ENCODE measurements around the gene TTC39A.

TTC39A gene

DNA sequence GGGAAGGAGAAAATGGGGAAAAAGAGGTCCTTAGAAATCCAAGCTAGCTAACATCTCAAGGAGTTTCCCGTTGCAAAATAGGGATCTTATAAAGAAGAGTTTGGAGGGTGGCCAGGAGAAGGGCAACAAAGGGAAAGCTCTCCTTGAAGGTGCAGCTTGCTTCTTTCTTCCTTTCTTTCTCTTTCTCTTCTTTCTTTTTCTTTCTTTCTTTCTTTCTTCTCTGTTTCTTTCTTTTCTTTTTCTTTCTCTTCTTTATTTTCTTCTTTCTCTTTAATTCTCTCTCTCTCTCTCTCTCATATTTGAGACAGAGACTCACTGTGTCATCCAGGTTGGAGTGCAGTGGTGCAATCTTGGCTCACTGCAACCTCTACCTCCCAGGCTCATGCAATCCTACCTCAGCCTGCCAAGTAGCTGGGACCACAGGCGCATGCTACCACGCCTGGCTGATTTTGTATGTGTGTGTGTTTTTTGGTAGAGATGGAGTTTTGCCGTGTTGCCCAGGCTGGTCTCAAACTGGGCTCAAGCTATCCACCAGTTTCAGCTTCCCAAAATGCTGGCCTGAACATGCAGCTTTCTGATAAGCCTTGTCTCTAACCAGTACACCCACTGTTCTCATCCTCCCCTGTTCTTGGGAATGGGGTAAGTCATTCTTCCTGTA, 49.9 kb downstream of the TTC39A start:
- H3K36me3 ChIP-seq (ENCODE audit: control insufficient read depth in 5 of 5, insufficient read depth in 5 of 5, low read length in 5 of 5): peaks cover 0 to 9% (median 3%) of the 10 kb centered on the region in 5 donors
- H3K9me3 ChIP-seq (ENCODE audit: control insufficient read depth in 5 of 5, low read length in 5 of 5): no peaks in the 10 kb centered on the region
- H3K27me3 ChIP-seq (ENCODE audit: control insufficient read depth in 5 of 5, insufficient read depth in 4 of 5, low read length in 5 of 5): no peaks in the 10 kb centered on the region
- no peak overlapping the region for H3K4me3 ChIP-seq (ENCODE audit: low read depth in 1 of 5, low read length in 5 of 5)
- no peak overlapping the region for H3K9ac ChIP-seq (ENCODE audit: low read length in 5 of 5)
- H3K4me1 ChIP-seq (ENCODE audit: control insufficient read depth in 5 of 5, insufficient read depth in 5 of 5, low read length in 5 of 5): peaks cover 0 to 1% (median 0%) of the 10 kb centered on the region in 5 donors
- H3K27ac ChIP-seq (ENCODE audit: low read depth, low read length): no peak overlapping the region

DNA sequence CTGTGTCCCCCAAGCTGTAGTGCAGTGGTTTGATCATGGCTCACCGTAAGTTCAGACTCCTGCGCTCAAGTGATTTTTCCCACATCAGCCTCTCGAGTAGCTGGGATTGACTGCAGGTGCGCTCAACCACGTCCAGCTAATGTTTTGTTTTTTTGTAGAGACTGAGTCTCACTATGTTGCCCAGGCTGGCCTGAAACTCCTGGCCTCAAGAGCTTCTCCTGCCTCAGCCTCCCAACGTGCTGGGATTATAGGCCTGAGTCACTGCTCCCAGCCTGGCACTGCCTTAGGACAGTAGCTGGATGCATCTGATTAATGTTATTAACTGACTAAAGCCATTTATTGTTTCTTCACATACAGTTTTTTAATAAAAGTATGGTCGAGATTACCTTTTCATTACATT, 54.1 kb downstream of the TTC39A start:
- H3K9ac ChIP-seq (ENCODE audit: low read length in 5 of 5): no peak overlapping the region
- H3K36me3 ChIP-seq (ENCODE audit: control insufficient read depth in 5 of 5, insufficient read depth in 5 of 5, low read length in 5 of 5): peaks cover 5 to 16% (median 9%) of the 10 kb centered on the region in 5 donors

DNA sequence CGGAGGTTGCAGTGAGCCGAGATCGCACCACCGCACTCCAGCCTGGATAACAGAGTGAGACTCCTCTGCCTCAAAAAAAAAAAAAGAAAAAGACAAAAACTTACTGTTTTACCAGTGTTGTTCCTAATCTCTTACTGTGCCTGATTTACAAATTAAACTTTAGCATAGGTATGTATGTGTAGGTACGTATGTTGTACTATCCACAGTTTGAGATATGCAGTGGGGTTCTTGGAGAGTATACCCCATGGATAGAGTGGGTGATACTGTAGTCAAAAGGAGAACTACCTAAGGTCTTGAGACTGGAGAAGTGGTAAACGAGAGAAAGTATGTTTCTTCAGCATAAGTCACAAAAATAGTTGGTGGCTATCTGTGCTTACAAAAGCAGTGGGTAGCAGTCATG, 55.7 kb downstream of the TTC39A start:
- Histone ChIP-seq H3K36me3 (ENCODE audit: control insufficient read depth in 5 of 5, insufficient read depth in 5 of 5, low read length in 5 of 5) (peaks cover 11 to 23% (median 14%) of the 10 kb centered on the region in 5 donors), H3K27ac (ENCODE audit: low read depth, low read length) (no peak overlapping the region), H3K4me3 (ENCODE audit: low read depth in 1 of 5, low read length in 5 of 5) (no peak overlapping the region), H3K9me3 (ENCODE audit: control insufficient read depth in 5 of 5, low read length in 5 of 5) (no peaks in the 10 kb centered on the region), H3K27me3 (ENCODE audit: control insufficient read depth in 5 of 5, insufficient read depth in 4 of 5, low read length in 5 of 5) (no peaks in the 10 kb centered on the region), H3K9ac (ENCODE audit: low read length in 5 of 5) (no peak overlapping the region), H3K4me1 (ENCODE audit: control insufficient read depth in 5 of 5, insufficient read depth in 5 of 5, low read length in 5 of 5) (peaks cover 1 to 8% (median 6%) of the 10 kb centered on the region in 5 donors)

More for the DNA sequence above, 54.1 kb downstream of the TTC39A start:
- H3K4me3 ChIP-seq (ENCODE audit: low read depth in 1 of 5, low read length in 5 of 5): no peak overlapping the region
- H3K9me3 ChIP-seq (ENCODE audit: control insufficient read depth in 5 of 5, low read length in 5 of 5): no peaks in the 10 kb centered on the region
- H3K27me3 ChIP-seq (ENCODE audit: control insufficient read depth in 5 of 5, insufficient read depth in 4 of 5, low read length in 5 of 5): no peaks in the 10 kb centered on the region
- no peak overlapping the region for H3K27ac ChIP-seq (ENCODE audit: low read depth, low read length)
- peaks cover 0 to 3% (median under 1%) of the 10 kb centered on the region in 5 donors for H3K4me1 ChIP-seq (ENCODE audit: control insufficient read depth in 5 of 5, insufficient read depth in 5 of 5, low read length in 5 of 5)

DNA sequence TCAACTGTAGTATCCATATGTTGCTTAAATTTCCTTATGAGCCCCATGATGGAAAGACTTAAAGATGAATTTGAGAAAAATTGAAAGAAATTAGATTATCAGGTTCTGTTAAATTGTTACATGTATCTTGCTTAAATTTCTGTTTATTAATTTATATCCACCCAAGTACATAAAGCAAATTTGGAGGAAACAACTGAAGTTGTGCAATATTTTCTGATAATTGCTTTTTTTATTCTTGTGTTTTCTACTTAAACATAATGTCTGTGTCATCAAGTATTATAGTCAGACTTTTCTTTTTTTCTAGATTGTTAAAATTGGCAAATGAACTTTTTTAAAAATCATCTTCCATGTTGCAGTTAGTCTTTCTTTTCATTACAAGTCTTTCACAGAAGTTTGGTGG, 57.4 kb downstream of the TTC39A start:
- H3K9me3 ChIP-seq (ENCODE audit: control insufficient read depth in 5 of 5, low read length in 5 of 5): no peaks in the 10 kb centered on the region
- peaks cover 1 to 15% (median 10%) of the 10 kb centered on the region in 5 donors for H3K4me1 ChIP-seq (ENCODE audit: control insufficient read depth in 5 of 5, insufficient read depth in 5 of 5, low read length in 5 of 5)
- no peaks in the 10 kb centered on the region for H3K27me3 ChIP-seq (ENCODE audit: control insufficient read depth in 5 of 5, insufficient read depth in 4 of 5, low read length in 5 of 5)
- no peak overlapping the region for H3K27ac ChIP-seq (ENCODE audit: low read depth, low read length)
- no peak overlapping the region for H3K4me3 ChIP-seq (ENCODE audit: low read depth in 1 of 5, low read length in 5 of 5)
- H3K36me3 ChIP-seq (ENCODE audit: control insufficient read depth in 5 of 5, insufficient read depth in 5 of 5, low read length in 5 of 5): peaks cover 11 to 23% (median 14%) of the 10 kb centered on the region in 5 donors
- H3K9ac ChIP-seq (ENCODE audit: low read length in 5 of 5): no peak overlapping the region

DNA sequence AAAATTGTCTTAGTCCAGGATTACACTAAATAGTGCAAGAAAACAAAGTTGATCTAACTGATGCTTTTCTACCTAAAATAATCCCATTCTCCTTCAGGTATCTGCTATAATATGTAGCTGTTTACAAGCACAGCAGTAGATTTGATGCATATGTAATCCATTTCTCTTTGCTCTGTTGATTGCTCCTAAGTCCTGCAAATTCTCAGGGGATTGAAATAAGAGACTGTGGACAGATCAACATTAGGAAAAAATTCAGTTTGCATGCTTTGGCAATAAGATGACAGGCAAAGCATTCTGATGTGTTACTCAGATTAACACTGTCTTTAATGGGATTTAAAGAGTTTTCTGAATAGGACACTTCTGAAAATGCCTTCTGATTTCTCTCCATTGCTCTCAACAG, 59.6 kb downstream of the TTC39A start:
- Histone ChIP-seq H3K36me3 (ENCODE audit: control insufficient read depth in 5 of 5, insufficient read depth in 5 of 5, low read length in 5 of 5) (peaks cover 6 to 19% (median 10%) of the 10 kb centered on the region in 5 donors), H3K27ac (ENCODE audit: low read depth, low read length) (no peak overlapping the region), H3K4me3 (ENCODE audit: low read depth in 1 of 5, low read length in 5 of 5) (no peak overlapping the region), H3K9me3 (ENCODE audit: control insufficient read depth in 5 of 5, low read length in 5 of 5) (no peaks in the 10 kb centered on the region), H3K27me3 (ENCODE audit: control insufficient read depth in 5 of 5, insufficient read depth in 4 of 5, low read length in 5 of 5) (no peaks in the 10 kb centered on the region), H3K9ac (ENCODE audit: low read length in 5 of 5) (no peak overlapping the region), H3K4me1 (ENCODE audit: control insufficient read depth in 5 of 5, insufficient read depth in 5 of 5, low read length in 5 of 5) (peaks cover 0 to 17% (median 12%) of the 10 kb centered on the region in 5 donors)

DNA sequence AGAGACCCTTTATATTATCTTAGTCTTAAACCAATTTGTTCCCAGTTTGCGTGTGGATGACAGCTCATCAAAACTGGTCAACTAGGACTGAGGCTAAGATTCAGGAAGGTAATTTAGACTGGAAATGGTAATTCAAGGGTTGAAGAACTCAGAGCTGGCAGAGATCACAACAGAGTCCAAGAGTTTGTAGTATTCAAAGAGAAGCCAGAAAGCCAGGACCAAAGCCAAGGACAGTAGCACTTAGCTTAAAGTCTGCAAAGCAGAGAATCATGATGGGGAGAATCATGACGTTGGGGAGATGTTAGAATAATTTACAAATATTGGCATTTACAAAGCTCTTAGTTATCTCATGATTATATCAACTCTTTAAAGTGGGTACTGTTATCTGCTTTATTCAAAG, 61.7 kb downstream of the TTC39A start:
- peaks cover 0 to 34% (median 22%) of the 10 kb centered on the region in 5 donors for H3K4me1 ChIP-seq (ENCODE audit: control insufficient read depth in 5 of 5, insufficient read depth in 5 of 5, low read length in 5 of 5)

GRCh38 chr1:51266791-51267190, 63.6 kb downstream of the TTC39A start:
- no peaks in the 10 kb centered on the region for H3K27me3 ChIP-seq (ENCODE audit: control insufficient read depth in 5 of 5, insufficient read depth in 4 of 5, low read length in 5 of 5)
- H3K9ac ChIP-seq (ENCODE audit: low read length in 5 of 5): no peak overlapping the region
- no peak overlapping the region for H3K27ac ChIP-seq (ENCODE audit: low read depth, low read length)
- no peak overlapping the region for H3K4me3 ChIP-seq (ENCODE audit: low read depth in 1 of 5, low read length in 5 of 5)
- peaks cover 2 to 34% (median 22%) of the 10 kb centered on the region in 5 donors for H3K4me1 ChIP-seq (ENCODE audit: control insufficient read depth in 5 of 5, insufficient read depth in 5 of 5, low read length in 5 of 5)
- H3K9me3 ChIP-seq (ENCODE audit: control insufficient read depth in 5 of 5, low read length in 5 of 5): no peaks in the 10 kb centered on the region
- H3K36me3 ChIP-seq (ENCODE audit: control insufficient read depth in 5 of 5, insufficient read depth in 5 of 5, low read length in 5 of 5): peaks cover 4 to 8% (median 6%) of the 10 kb centered on the region in 5 donors

More for the DNA sequence above, 61.7 kb downstream of the TTC39A start:
- no peak overlapping the region for H3K4me3 ChIP-seq (ENCODE audit: low read depth in 1 of 5, low read length in 5 of 5)
- H3K27me3 ChIP-seq (ENCODE audit: control insufficient read depth in 5 of 5, insufficient read depth in 4 of 5, low read length in 5 of 5): no peaks in the 10 kb centered on the region
- H3K27ac ChIP-seq (ENCODE audit: low read depth, low read length): no peak overlapping the region
- no peak overlapping the region for H3K9ac ChIP-seq (ENCODE audit: low read length in 5 of 5)
- peaks cover 6 to 13% (median 9%) of the 10 kb centered on the region in 5 donors for H3K36me3 ChIP-seq (ENCODE audit: control insufficient read depth in 5 of 5, insufficient read depth in 5 of 5, low read length in 5 of 5)
- no peaks in the 10 kb centered on the region for H3K9me3 ChIP-seq (ENCODE audit: control insufficient read depth in 5 of 5, low read length in 5 of 5)

DNA sequence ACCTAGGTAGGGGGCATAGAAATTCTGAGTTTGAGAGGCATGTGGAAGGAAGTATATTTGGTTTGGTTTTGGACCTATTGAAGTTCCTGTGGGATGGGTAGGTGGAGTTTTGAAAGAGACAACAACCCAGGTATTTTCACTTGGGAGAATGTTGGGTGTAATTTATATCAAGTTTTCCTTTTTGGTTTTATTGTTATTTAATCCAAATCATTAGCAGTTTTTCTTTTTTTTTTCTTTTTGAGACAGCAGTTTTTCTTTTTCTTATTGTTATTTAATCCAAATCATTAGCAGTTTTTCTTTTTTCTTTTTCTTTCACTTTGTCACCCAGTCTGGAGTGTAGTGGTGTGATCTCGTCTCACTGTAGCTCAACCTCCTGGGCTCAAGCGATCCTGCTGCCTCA, 64.2 kb downstream of the TTC39A start:
- no peaks in the 10 kb centered on the region for H3K27me3 ChIP-seq (ENCODE audit: control insufficient read depth in 5 of 5, insufficient read depth in 4 of 5, low read length in 5 of 5)
- peaks cover 0 to 6% (median 5%) of the 10 kb centered on the region in 5 donors for H3K36me3 ChIP-seq (ENCODE audit: control insufficient read depth in 5 of 5, insufficient read depth in 5 of 5, low read length in 5 of 5)
- no peaks in the 10 kb centered on the region for H3K9me3 ChIP-seq (ENCODE audit: control insufficient read depth in 5 of 5, low read length in 5 of 5)
- H3K4me3 ChIP-seq (ENCODE audit: low read depth in 1 of 5, low read length in 5 of 5): no peak overlapping the region
- no peak overlapping the region for H3K9ac ChIP-seq (ENCODE audit: low read length in 5 of 5)
- H3K4me1 ChIP-seq (ENCODE audit: control insufficient read depth in 5 of 5, insufficient read depth in 5 of 5, low read length in 5 of 5): peaks cover 2 to 40% (median 24%) of the 10 kb centered on the region in 5 donors
- no peak overlapping the region for H3K27ac ChIP-seq (ENCODE audit: low read depth, low read length)

GRCh38 chr1:51265618-51266017, 64.7 kb downstream of the TTC39A start:
- peaks cover 2 to 35% (median 22%) of the 10 kb centered on the region in 5 donors for H3K4me1 ChIP-seq (ENCODE audit: control insufficient read depth in 5 of 5, insufficient read depth in 5 of 5, low read length in 5 of 5)
- H3K27me3 ChIP-seq (ENCODE audit: control insufficient read depth in 5 of 5, insufficient read depth in 4 of 5, low read length in 5 of 5): no peaks in the 10 kb centered on the region
- H3K36me3 ChIP-seq (ENCODE audit: control insufficient read depth in 5 of 5, insufficient read depth in 5 of 5, low read length in 5 of 5): peaks cover 0 to 5% (median 0%) of the 10 kb centered on the region in 5 donors
- H3K27ac ChIP-seq (ENCODE audit: low read depth, low read length): no peak overlapping the region
- H3K9me3 ChIP-seq (ENCODE audit: control insufficient read depth in 5 of 5, low read length in 5 of 5): no peaks in the 10 kb centered on the region
- H3K4me3 ChIP-seq (ENCODE audit: low read depth in 1 of 5, low read length in 5 of 5): no peak overlapping the region
- H3K9ac ChIP-seq (ENCODE audit: low read length in 5 of 5): no peak overlapping the region

GRCh38 chr1:51264451-51264850, 65.9 kb downstream of the TTC39A start:
- H3K4me3 ChIP-seq (ENCODE audit: low read depth in 1 of 5, low read length in 5 of 5): no peak overlapping the region
- peak overlapping the region in 1 of 5 donors; percentile 42 for H3K9ac ChIP-seq (ENCODE audit: low read length in 5 of 5)
- no peak overlapping the region for H3K27ac ChIP-seq (ENCODE audit: low read depth, low read length)
- no peaks in the 10 kb centered on the region for H3K9me3 ChIP-seq (ENCODE audit: control insufficient read depth in 5 of 5, low read length in 5 of 5)
- no peaks in the 10 kb centered on the region for H3K27me3 ChIP-seq (ENCODE audit: control insufficient read depth in 5 of 5, insufficient read depth in 4 of 5, low read length in 5 of 5)
- peaks cover 2 to 35% (median 22%) of the 10 kb centered on the region in 5 donors for H3K4me1 ChIP-seq (ENCODE audit: control insufficient read depth in 5 of 5, insufficient read depth in 5 of 5, low read length in 5 of 5)
- H3K36me3 ChIP-seq (ENCODE audit: control insufficient read depth in 5 of 5, insufficient read depth in 5 of 5, low read length in 5 of 5): no peaks in the 10 kb centered on the region
